ENCODE measurements around the gene LRRC74B.

LRRC74B gene

DNA sequence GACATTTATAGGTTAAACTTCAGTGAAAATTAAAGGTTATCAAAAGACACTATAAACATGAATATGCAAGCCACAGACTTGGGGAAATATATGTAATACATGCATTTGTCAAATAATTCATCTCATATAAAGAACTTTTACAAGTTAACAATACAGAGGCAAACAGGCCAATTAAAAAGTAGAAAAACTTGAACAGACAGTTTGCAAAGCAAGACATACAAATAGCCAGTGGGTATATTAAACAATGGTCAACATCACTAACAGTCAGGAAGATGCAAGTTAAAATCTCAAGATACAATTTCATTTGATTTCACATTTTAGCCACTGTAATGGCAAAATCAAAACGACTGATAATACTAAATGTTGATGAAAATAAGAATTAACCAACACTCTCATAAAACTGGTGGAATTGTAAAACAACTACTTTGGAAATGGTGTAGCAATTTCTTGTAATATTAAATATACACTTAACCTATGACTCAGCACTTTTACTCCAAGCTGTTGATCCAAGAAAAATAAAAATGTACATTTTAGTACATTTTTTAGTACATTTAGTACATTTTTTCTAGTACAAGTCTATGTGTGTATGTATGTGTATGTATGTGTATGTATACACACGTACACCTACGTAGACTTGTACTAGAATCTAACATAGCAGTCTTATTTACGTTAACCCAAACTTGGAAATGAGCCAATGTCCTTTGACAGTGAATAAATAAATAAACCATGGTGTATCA lies 62.8 kb downstream of the LRRC74B start:
- DNase-seq = no peak

Measured in T-helper 9 cell (primary cell).